K562 (cell line): Measurements from ENCODE around the gene LRP10.

Experiments used
- ZNF253 ChIP-seq: fragments of 250-450 bp; sonication (Bioruptor Pico); conservative IDR thresholded peaks from 2 replicates; pipeline ENCODE4 v1.6.1; 2021; ENCODE audit warnings: mild to moderate bottlenecking
- ZNF324 ChIP-seq: fragments of 250-450 bp; sonication (Bioruptor Pico); IDR thresholded peaks from 2 replicates; pipeline ENCODE4 v1.4.0; 2020; ENCODE audit warnings: mild to moderate bottlenecking
- ZNF398 ChIP-seq: fragments of 250-450 bp; sonication (Bioruptor Pico); IDR thresholded peaks from 2 replicates; pipeline ENCODE4 v1.8.0; 2021; ENCODE audit warnings: moderate library complexity, mild to moderate bottlenecking, inconsistent platforms

DNA sequence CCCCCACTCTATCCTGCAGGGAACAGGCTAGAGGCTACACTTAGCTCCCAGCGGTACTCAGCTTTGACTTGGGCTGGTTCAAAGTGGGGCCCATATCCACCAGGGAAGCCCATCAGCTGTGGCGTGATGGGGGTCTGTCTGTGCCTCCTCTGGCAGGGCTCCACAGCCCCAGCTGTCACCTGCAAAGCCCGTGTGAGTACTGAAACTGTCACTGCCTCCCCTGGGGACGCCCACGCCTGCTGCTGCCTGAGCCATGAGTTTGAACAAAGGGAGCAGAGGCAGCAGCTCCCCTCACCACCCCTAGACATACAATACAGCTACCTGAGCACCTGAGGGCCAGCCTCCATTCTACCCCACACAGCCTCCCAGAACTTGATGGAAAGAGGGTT is 16.4 kb downstream of the LRP10 start:
- TF ChIP-seq ZNF253 (CRISPR knock-in tag) = no peak
- no peak for TF ChIP-seq ZNF398 (CRISPR knock-in tag)
- TF ChIP-seq ZNF324 (CRISPR knock-in tag) = no peak
